ENCODE data around the gene SAP30BP.

Gene SAP30BP

DNA sequence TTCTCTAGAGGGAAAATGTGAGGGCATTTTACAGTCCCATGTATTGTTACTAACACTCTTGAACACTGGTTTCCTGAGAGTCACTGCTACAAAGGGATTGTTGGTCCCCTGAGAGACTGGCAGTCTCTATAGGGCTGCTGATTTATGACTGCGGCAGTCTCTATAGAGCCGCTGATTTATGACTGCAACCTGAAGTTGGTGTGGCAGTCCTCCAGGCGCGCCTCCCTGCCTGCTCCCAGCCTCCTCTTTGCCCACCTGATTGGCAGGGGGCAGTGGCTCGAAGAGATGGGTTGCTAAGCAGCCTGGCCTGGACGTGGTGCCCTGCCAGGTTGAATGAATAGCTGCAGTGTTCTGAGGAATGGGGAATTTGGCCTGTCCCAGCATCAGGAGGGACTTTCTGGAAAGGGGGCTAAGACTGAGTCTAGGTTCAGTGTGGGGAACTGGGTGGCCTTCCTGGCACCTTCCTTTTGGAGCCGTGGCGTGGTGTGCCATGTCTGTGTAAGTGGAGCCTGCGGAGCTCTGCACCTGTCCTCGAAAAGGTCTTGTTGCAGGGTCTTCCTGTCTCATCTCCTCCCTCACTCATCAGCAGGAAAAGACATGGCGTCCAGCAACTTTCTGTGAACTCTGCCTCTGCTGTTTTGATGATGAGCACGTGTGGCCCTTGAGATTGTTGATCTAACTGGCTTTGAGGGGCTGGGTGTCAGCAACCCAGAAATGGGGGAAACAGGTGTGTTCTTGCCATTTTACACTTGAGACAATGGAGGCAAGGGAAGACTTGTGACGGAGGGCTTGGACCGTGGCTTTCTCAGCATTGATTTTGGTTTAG lies 24.9 kb downstream of the SAP30BP start:
- no peak for FAIRE-seq

DNA sequence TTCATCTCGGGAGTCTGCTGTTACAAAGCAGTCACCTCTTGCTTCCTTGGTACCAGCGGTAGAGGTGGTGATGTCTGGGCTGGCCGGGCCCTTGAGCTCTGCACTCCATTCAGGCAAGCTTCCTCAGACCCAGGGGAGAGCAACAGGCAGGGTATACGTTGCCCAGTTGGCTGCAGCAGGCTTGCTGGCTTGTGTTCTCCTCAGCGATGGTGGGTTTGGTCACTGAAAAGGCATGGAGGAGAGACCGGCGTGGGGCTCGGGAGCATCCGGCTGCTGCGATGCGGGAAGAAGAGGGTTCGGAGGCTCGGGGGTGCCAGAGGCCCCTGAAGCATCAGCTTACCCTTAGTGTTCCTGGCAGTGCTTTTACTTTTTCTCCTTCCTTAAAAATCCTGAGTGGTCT lies 25.8 kb downstream of the SAP30BP start:
- FAIRE-seq = no peak

DNA sequence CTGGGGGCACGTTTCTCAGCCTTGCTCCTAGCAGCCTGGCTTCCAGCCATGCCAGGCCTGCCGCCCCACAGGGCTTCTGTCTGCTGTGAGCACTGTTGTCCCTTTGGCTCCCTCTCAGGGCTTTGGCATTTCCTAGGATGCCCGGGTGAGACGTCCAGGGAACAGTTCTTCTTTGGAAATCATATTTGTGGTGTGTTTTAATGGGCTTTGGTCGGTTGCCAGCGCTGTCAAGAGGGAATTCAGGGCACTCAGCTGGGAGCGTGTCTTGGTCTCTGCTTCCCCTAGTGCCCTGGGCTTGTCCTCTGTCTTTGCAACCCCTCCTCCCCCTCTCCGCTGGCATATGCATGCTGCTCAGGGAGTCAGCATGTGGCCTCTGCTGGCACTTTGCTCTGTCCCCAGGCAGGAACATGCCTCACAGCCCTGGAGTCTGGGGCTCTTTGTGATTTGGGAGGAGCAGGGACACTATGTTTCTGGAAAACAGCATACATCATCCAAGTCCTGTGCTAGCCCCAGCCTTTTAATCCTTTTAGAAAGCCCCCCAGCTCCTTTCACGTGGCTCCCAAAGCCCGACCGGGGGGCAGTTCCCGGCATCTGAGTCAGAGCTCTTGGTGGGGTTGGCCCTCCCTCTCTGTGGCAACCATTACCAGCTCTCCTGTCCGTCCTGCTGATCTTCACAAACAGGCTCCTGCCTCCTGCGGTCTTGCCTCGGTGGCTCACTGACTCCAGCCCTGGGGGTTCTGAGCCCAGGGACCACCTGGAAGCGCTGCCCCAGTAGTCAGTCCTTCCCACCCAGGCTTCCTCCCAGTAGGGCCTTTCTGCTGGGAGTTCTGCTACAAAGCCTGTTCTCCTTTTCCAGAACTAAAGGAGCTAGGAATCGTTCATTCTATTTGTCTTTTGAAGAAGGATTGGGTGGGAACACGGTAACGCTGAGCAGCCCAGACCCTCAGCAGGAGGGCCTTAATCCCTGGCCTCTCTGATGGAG lies 26.7 kb downstream of the SAP30BP start:
- FAIRE-seq = no peak

DNA sequence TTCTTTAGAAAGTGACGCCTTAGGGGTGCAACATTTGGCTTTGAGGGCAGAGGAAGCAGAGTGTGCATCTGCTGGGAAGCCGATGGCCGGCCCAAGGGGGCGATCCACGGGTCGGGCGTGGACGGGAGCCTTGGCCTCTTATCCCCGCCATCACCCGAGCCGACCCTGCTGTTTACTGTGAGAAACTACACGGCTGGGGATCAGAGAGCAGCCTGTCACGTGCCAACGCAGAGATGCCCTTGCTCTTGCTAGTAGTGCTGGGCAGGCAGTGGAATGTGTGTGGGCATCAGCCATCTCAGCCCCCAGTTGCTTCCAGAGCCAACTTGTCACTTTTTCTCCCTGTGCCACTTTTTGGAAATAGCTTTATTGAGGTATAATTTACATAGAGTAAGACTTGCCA lies 27.4 kb downstream of the SAP30BP start:
- no peak for FAIRE-seq

DNA sequence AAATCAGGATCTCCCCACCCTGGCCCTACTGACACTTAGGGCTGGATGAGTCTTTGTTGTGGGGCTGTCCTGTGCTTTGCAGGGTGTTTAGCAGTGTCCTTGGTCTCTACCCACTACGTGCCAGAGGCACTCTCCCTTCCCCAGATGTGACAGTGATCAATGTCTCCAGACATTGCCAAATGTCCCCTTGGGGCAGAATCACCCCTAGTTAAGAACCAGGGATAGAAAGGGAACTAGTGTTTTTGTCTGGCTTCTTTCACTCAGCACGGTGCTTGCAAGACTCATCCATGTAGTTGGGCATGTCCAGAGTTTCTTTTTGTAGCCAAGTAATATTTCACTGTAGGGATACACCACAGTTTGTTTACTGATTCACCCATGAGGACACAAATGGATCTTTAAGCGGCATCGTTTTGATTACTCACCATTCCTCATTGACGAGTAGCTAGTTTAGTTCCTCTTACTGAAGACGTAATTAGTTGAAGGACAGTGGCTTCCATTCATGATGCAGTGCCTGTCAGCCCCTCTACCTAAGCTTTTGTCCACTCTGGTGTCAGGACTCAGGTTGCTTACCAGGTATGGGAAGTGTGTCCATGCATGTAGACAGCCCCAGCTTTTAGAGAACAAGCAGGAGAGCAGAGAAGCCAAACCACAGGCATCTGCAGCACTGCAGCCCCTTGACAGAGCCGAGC lies 28.1 kb downstream of the SAP30BP start:
- no peak for FAIRE-seq

DNA sequence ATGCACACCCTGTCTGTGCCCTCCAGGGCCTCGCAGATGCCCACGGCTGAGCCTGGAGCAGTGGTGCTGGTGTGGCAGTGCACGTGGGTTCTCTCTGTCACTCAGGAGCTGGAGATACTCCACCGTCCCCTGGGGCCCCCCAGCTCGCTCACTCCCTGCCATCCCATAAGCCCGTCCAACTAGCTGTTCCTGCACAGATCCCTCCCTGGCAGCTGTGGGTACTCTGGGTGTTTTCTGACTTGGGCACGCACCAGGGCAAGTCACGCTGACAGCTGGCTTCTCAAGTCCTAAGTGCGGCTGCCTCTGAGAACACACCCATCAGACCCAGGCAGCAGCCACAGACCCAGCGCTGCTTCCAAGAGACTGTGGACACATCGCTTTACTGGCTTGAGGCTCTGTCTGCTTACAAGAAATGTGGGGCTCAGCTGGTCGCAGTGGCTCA lies 28.7 kb downstream of the SAP30BP start:
- no peak for FAIRE-seq

DNA sequence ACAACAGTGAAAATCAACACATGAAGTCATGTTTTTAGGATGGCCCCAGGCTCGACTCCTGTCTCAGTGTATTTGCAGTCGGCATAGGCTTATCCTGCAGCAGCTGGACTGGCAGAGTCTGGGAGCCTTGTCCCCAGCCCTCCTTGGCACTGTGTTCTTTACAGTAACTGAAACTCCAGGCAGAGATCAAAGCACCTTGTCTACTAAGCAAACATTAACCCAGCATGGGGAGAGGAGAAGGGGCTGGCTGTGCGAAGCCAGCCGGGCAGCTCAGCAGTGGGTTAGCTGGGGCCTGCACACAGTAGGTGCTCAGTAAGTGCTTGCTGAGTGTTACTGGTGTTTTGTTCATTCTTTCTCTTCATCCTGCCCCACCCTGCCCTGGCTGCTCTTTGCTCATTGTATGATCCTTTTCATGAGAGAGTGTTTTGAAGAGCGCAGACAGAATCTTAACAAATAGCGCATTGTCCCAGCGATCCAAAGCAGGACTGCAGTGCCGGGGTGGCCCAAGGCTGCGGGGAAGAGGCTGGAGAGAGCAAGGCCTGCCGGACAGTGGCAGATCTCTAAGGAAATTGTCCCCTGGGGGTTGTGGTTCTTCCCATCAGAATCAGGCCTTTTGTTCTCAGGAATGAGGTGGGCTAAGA lies 30.6 kb downstream of the SAP30BP start:
- no peak for FAIRE-seq

DNA sequence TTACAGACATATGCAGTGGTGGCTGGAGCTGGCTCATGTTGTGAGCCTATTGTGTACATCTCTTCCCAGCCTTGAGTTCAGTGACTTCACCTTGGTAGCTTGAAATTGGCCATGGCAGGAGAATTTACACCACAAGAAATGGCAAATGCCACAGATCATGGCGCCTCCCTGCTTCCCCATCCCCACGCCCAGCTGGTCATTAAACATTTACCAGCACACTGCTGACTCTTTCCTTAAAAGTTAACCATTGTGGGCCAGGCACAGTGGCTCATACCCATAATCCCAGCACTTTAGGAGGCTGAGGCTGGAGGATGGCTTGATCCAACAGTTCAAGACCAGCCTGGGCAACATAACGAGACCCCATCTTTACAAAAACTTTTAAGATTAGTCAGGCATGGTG lies 31.5 kb downstream of the SAP30BP start:
- no peak for FAIRE-seq

DNA sequence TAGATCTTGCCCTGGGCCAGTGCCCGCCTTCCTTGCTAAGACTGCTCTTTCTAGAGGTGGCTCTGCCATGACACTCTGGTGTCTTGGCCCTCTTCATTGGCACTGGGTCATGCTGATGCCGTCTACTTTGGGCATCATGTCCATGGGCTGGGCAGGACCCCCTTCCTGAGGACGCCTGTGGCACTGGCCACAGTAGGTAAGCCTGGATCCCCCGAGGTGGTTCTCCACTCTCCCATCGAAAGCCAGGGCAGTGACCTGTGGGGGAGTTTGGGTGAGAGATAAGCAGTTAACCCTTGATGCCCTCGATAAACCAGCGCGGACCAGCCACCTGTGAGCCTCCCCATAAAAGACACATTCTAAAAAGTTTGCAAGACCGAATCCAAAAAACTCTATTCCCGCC lies 34.1 kb downstream of the SAP30BP start:
- FAIRE-seq = no peak

DNA sequence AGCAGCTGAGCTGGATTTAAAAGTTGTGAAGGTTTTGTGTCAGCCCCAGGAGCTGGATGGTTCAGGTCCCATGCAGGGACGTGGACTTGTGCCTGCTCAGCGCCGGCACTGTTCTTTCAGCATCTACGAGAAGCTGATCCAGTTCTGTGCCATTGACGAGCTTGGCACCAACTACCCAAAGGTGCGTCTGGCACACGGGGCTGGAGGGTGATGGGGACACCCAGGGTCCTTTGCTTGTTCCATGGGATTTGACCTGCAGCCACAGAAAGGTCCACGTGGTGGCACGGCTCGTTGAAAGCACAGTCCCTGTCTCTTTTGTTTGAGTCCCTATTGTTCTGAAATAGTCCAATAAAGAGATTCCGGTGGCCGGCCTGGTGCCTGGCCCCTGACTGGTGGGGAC lies 36.1 kb downstream of the SAP30BP start:
- no peak for FAIRE-seq

DNA sequence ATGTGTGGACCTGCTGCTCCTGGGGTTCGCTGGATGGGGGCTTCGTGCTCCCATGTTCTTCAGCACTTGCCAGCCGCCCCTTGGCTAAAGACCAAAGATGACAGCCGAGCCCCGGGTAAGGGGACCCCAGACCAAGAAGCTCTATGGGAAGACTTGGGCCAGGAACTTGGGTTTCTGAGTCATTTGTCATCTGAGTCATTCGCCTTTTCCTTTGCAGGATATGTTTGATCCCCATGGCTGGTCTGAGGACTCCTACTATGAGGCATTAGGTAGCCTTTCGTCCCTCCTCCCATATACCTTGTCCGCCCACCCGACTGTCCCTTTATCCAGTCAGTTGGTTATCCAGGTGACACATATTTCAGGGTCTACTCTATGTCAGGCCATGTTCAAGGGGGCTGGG lies 36.5 kb downstream of the SAP30BP start:
- no peak for FAIRE-seq

DNA sequence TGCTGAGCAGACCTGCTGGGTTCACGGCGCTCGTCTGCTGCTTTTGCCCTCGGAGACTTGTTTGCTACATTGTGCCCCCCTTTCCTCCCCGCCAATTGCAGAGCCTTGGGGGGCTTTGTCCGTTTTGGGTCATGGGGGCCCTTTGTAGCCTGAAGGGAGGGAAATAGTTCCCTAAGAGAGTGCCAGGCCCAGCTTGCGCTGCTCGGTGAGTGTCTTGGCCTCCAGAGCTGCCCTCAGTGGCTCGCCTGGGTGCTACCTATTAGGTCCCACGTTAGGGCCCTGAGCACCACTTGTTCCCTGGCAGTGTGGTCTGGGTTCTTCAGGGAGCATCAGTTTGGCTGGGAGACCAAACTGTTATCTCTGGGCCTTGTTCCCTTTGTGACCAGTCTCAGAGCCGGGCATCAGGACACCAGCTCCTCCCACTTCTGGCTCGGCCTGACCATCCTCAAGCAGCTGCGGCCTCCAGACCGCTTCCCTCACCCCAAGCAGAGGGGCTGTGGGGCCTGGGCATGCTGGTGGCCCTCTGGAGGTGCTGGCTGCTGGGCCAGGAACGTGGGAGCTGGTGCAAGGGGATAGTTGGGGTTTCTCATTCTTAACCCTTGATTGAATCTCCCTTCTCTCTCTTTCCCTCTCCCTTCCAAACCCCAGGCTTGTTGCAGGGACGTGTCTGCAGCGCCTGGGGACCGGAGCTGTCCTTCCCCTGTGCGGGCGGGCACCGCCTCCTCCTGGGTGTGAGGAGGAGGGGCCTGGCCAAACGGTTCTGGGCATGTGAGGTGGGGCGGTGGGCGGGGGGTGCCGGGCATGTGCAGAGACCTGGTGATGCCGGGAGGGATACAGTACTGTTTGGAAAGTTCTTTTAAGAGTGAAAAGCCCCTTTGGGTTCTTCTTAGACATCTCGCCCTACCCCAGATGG lies 38.1 kb downstream of the SAP30BP start:
- FAIRE-seq = no peak

DNA sequence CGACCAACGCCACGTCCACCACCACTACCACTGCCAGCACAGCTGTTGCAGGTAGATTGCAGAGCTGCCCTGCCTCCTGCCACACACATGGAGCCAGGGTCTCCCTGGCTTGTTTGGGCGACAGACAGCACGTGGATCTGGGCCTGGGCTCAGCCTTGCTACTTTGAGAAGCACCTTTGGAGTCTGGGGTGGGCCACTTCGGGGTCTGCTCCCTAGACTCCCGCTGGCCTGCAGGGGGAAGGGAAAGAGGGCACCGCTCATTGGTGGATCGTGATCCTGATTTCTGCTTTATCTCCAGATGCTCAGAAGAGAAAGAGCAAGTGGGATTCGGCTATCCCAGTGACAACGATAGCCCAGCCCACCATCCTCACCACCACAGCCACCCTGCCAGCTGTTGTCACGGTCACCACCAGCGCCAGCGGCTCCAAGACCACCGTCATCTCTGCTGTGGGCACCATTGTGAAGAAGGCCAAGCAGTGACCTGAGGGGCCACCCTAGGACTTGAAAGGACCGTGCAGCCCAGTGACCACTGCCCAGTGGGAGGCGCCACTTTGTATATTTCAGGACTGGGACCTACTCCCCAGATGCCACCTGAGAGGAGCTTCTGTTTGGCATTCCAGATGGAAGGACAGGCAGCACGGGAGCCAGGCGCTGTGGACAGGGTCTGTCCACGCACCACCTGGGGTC lies 39.0 kb downstream of the SAP30BP start:
- FAIRE-seq = no peak

DNA sequence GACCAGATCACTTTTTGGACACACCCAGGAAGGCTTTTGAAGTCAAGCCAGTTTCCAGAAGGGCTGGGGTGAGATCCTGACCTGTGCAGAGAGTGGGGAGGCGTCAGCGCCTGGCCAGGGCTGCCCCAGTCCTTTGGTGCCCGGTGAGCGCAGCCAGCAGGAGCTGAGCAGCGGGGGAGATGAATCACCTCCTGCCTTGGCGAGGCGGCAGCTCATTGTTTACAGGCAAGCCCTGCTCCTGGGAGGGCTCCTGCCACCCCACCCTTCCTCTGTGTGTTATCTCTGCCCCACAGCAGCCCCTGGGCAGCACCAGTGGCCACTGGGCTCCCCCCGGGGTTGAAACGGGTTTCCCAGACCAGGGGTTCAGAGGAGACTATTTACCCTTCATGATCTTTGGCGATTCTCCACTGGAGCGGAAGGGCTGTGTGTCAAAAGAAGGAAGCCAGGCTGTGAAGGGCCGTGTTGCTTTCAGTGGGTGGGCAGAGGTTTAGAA lies 40.0 kb downstream of the SAP30BP start:
- no peak for FAIRE-seq

DNA sequence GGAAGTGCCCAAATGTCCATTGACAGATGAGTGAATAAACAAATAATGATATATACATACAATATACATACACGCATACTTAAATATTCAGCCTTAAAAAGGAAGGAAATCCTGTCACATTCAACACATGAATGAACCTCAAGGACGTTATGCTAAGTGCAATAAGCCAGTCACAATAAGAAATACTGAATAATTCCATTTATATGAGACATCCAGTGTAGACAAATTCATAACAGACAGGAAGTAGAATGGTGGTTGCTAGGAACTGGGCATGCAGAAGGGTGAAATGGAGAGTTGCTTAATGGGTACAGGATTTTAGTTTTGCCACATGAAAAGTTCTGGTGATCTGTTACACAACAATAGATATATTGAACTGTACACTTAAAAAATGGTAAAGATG lies 45.3 kb downstream of the SAP30BP start:
- no peak for FAIRE-seq

DNA sequence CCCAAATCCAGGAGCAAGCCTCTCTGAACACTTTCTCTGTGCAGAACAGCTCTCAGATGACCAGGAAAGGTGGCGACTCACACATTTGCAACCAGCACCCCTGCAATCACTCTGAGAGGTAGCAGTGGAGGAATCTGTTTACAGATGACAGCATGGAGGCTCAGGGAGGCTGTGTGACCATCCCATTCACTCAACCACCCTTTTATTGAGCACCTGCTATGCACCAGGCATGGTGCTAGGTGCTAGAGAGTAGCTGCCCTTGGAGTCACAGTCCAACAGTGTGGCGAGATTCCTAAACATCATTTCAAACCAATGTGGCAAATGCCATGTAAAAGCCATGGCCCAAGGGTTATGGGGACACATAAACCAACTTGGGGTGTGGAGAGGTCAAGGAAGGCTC lies 52.6 kb downstream of the SAP30BP start:
- FAIRE-seq = no peak

DNA sequence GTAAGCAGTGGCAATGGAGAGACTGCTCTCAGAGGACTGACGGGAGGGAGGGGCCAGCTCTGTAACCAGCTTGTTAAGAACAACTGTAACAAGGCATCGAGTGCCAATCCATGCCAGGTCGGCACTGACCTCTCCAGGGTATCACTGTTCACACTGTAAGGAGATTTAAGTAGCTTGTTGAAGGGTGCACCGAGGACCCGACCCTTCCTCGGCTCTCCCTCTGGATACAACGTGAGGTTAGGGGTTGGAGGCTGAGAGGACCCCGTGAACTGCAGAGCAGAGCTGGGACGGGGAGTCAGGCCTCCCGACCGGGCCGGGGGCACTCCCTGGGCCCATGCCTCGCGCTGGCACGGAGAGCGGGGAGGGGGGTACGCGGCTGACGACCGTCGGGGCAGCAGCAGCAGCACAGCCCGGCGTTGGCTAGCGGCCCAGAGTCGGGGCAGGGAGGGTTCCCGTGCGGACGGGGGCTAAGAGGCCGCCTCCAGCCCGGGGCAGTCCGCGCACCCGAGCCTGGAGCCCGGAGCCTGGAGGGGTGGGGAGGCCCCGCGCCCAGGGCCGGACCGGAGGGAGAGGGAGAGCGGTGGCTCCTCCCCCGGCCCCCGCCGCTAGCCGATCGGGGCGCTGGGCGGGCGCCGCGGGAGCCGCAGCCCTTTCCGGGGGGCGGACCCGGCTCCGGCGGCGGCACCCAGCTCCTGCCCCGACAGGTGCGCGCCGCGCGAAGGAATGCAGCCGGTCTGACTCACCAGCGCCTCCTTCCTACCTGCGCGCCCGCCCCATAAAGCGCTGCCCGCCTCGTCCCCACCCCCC lies 53.7 kb downstream of the SAP30BP start, which contains the start of gene ITGB4:
Gene ITGB4, plus strand, starts transcription at position 804 of the 807 bp plus-strand sequence. CDS start 3,245 bp downstream, outside the sequence.
- FAIRE-seq = no peak

DNA sequence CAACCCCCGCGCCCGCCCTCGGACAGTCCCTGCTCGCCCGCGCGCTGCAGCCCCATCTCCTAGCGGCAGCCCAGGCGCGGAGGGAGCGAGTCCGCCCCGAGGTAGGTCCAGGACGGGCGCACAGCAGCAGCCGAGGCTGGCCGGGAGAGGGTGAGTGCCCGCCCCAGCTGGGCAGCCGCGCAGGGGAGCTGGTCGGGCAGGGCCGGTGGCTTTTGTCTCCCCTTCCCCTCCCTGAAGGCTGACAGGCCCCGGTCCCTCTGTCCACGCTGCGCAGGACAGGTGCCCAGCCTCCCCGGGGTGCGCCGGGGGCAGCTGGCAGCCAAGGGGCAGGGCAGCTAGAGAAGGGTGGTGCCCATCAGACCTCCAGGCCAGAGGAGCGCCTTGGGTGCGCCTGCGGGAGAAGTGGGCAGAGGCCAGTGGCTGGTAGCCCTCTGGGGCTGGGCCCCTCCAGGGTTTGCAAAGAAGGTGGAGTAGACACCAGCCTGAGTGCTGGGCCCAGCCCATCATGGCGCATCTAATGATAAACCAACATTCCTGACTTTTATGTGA lies 54.4 kb downstream of the SAP30BP start:
- FAIRE-seq = no peak

DNA sequence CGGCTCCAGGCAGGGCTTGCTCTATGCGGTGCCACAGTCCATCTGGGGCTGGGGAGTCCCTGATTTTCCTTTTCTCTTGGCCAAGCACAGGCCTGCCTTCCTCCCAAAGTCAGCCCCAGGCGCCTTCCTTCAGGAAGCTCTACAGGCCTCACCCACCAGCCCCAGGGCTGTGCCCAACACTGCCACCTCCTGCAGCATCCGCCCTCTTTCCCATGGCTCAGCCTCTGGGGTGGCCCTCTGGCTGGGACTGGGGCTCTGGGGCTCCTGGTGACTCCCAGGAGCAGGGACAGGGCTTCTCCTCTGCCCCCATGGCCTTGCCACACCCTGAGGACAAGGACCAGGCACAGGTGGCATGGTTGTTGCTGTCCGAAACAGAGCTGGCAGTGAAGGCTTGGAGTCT lies 54.9 kb downstream of the SAP30BP start:
- FAIRE-seq = no peak
